Colonic mucosa (tissue), 4 donors: Measurements from ENCODE around the gene KIAA0825. TPM values are rescaled to one million over a fixed set of nuclear protein-coding genes. Genes with fewer than 3 reads are reported as not detected.

Experiments used
- DNase-seq: peaks from one replicate; pipeline ENCODE4 v3.0.0-alpha.2; 2020
- H3K27ac ChIP-seq: fragments of 200-600 bp; one replicate; pipeline ENCODE4 v1.8.0; 2021
- H3K27me3 ChIP-seq: fragments of 200-600 bp; one replicate; pipeline ENCODE4 v1.8.0; 2021
- H3K36me3 ChIP-seq: fragments of 200-600 bp; one replicate; pipeline ENCODE4 v1.8.0; 2021
- H3K4me1 ChIP-seq: fragments of 200-600 bp; one replicate; pipeline ENCODE4 v1.8.0; 2021; ENCODE audit warnings: mild to moderate bottlenecking
- H3K4me3 ChIP-seq: fragments of 200-600 bp; one replicate; pipeline ENCODE4 v1.8.0; 2021
- H3K9ac ChIP-seq, 2 donors: one replicate each; pipeline ENCODE4 v1.7.0; 2013; ENCODE audit warnings: control low read depth in 2 of 2, low read depth in 2 of 2, low read length in 2 of 2
- H3K9me3 ChIP-seq: fragments of 200-600 bp; one replicate; pipeline ENCODE4 v1.8.0; 2021
- intact Hi-C: fragments of 100-400 bp; cut with DNase I; formaldehyde crosslinking; loops from one replicate; pipeline ENCODE4 v1.14.1; 2022
- total RNA-seq, 2 donors: library from RNA; stranded (reverse); fragmentation: NEBNext Ultra II Directional in 1 of 2; extraction: Animal tissue kit (Norgen Biotek cat#: 25700) in 1 of 2; gene quantifications; one replicate each; pipeline ENCODE4 v1.2.1, GENCODE V29; 2021
- TF ChIP-seq, protein P1 (sequence below): fragments of 200-600 bp; IDR thresholded peaks from one replicate; pipeline ENCODE4 v1.8.0; 2022; ENCODE audit warnings: antibody characterized with exemption, mild to moderate bottlenecking
- donor health status: healthy.
- donor health status: DM: no; HTN: no; CAD: no.
- donor health status: DM: no; HTN: no; CAD: no.

KIAA0825 gene
- total RNA-seq, 2 donors from 2014 or later, result 1.1 to 1.5 TPM

DNA sequence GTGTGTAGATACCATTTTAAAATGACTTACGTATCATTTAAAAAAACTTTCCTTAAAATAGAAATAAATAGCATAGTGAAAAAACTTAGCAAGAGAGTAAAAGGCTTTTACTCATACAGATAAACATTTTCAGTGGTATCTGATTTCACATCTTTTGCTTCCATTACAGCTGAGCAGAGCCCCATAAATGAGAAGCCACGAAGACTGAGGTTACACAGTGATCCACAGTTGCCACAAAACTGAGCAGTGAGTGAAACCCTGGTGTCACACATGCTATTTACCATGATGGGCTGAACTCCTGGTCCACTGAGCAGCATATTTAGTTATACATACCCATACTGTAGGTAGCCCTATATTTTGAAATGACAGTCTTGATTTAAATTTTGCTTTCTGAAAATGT lies 401.2 kb downstream of the KIAA0825 start:
- Histone ChIP-seq H3K36me3 (no peaks in the 10 kb centered on the region), H3K9me3 (no peaks in the 10 kb centered on the region), H3K27me3 (no peaks in the 10 kb centered on the region), H3K4me1 (no peaks in the 10 kb centered on the region), H3K4me3 (no peak overlapping the region), H3K9ac (no peak overlapping the region), H3K27ac (no peak overlapping the region)
- intact Hi-C loops, result no loop called here
- no peak for DNase-seq
- TF ChIP-seq, protein P1, sequence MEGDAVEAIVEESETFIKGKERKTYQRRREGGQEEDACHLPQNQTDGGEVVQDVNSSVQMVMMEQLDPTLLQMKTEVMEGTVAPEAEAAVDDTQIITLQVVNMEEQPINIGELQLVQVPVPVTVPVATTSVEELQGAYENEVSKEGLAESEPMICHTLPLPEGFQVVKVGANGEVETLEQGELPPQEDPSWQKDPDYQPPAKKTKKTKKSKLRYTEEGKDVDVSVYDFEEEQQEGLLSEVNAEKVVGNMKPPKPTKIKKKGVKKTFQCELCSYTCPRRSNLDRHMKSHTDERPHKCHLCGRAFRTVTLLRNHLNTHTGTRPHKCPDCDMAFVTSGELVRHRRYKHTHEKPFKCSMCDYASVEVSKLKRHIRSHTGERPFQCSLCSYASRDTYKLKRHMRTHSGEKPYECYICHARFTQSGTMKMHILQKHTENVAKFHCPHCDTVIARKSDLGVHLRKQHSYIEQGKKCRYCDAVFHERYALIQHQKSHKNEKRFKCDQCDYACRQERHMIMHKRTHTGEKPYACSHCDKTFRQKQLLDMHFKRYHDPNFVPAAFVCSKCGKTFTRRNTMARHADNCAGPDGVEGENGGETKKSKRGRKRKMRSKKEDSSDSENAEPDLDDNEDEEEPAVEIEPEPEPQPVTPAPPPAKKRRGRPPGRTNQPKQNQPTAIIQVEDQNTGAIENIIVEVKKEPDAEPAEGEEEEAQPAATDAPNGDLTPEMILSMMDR, result no peak

- no peak overlapping the region for H3K27ac ChIP-seq
- intact Hi-C loops, result no loop called here
- no peak for DNase-seq
- TF ChIP-seq, protein P1, result no peak
- H3K36me3 ChIP-seq, result no peaks in the 10 kb centered on the region
- H3K27me3 ChIP-seq, result no peaks in the 10 kb centered on the region
- H3K4me3 ChIP-seq, result no peak overlapping the region
- H3K9me3 ChIP-seq, result no peaks in the 10 kb centered on the region
- H3K4me1 ChIP-seq, result no peaks in the 10 kb centered on the region
- no peak overlapping the region for H3K9ac ChIP-seq
These were observed 405.9 kb downstream of the KIAA0825 start for GRCh38 chr5:94212476-94212875.

DNA sequence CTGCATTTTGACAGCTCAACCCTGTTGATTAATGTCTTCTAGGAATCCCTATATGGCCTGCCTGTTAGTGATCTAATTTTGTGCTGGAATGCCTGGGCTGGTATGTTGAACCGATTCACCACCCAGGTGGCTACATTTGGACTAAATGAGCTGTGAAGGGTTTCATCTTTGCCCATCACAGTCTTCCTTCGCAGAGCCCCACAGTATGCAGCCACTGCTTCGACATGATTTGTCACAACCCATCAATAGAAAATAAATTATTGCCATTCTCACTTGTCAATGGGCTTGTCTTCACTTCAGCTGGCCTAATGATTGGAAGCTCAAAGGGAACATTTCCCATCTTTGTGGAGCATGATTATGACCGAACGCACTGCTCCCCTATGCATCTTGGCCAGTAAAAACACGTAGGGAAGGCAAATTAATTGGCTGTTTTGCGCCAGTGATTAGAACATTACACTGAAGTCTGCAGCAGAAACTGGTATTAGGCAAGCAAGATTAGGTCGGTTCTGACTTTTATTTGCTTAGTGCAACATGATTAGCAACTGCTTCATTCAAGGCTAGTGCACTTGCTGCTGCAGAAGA lies 408.5 kb downstream of the KIAA0825 start:
- intact Hi-C loops, result loop anchor here (5.0 kb wide), 1 partner anchor 397 kb away; no protein-coding TSS in a partner anchor
- no peak overlapping the region for H3K27ac ChIP-seq
- TF ChIP-seq, protein P1, result no peak
- H3K4me1 ChIP-seq, result no peaks in the 10 kb centered on the region
- no peak overlapping the region for H3K9ac ChIP-seq
- no peak for DNase-seq
- H3K36me3 ChIP-seq, result no peaks in the 10 kb centered on the region
- H3K4me3 ChIP-seq, result no peak overlapping the region
- no peaks in the 10 kb centered on the region for H3K9me3 ChIP-seq
- no peaks in the 10 kb centered on the region for H3K27me3 ChIP-seq

GRCh38 chr5:94209272-94209671 lies 409.1 kb downstream of the KIAA0825 start:
- intact Hi-C loops, result loop anchor here (5.0 kb wide), 1 partner anchor 398 kb away; no protein-coding TSS in a partner anchor
- Histone ChIP-seq H3K27me3 (no peaks in the 10 kb centered on the region), H3K4me1 (no peaks in the 10 kb centered on the region), H3K27ac (no peak overlapping the region), H3K9ac (no peak overlapping the region), H3K36me3 (no peaks in the 10 kb centered on the region), H3K9me3 (no peaks in the 10 kb centered on the region), H3K4me3 (no peak overlapping the region)
- TF ChIP-seq, protein P1, result no peak
- DNase-seq, result no peak

GRCh38 chr5:94199566-94199965 lies 418.8 kb downstream of the KIAA0825 start:
- Histone ChIP-seq H3K4me3 (no peak overlapping the region), H3K9ac (no peak overlapping the region), H3K27me3 (no peaks in the 10 kb centered on the region), H3K4me1 (no peaks in the 10 kb centered on the region), H3K27ac (no peak overlapping the region), H3K36me3 (no peaks in the 10 kb centered on the region), H3K9me3 (no peaks in the 10 kb centered on the region)
- DNase-seq, result no peak
- intact Hi-C loops, result no loop called here
- TF ChIP-seq, protein P1, result no peak
